Coronary artery (tissue), 2 donors: ENCODE data around the gene TPRN.

Source experiments
- DNase-seq: peaks from one replicate; pipeline ENCODE4 v3.0.0-alpha.2; 2017; ENCODE audit warnings: low spot score
- H3K27ac ChIP-seq, 2 donors: fragments of 200-600 bp; sonication (generic); one replicate each; pipeline ENCODE4 v1.5.1; 2016 to 2019
- H3K4me3 ChIP-seq: fragments of 200-600 bp; sonication (generic); 2 replicates; pipeline ENCODE4 v1.5.1; 2016; ENCODE audit warnings: mild to moderate bottlenecking, moderate library complexity
- TF ChIP-seq, protein P1 (sequence below): fragments of 200-600 bp; sonication (generic); IDR thresholded peaks from one replicate; pipeline ENCODE4 v1.5.1; 2019; ENCODE audit warnings: antibody characterized with exemption

The TPRN gene

DNA sequence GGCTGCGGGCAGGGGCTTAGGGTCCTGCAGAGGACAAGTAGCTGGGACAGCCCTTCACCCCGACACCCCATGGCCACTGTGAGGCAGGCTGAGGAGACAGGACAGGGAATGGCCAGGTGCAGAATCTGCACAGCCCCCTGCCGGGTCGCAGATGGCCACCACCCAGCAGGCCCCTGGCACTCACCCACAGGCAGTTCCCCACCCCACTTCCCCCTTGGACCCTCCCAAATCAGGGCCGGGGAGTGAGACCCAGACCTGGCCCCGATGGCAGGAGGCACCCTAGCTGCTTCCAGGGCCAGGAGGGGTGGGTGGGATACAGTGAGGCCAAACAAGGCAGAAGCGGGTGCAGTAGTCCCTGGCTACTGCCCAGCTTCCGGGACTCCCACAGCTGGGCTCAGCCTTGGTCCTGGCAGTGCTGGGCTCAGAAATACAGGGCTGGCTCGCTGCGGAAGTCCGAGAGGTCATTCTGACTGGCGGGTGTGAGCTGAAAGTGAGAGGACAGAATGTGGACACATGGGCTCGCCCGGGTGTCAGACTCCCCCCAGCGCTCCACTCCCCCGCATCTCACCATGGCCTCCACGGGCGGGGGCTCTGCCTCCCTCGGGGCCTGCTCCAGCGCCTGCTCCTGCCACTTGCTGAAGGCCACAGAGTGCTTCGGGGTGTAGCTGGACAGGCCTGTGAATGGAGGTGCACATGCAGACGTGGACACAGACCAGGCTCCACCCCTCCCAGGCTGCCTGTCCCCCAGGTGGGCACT is 8.7 kb downstream of the TPRN start:
- no peak for DNase-seq
- H3K27ac ChIP-seq = peak overlapping the region in 1 of 2 donors; percentile 1
- TF ChIP-seq, protein P1, sequence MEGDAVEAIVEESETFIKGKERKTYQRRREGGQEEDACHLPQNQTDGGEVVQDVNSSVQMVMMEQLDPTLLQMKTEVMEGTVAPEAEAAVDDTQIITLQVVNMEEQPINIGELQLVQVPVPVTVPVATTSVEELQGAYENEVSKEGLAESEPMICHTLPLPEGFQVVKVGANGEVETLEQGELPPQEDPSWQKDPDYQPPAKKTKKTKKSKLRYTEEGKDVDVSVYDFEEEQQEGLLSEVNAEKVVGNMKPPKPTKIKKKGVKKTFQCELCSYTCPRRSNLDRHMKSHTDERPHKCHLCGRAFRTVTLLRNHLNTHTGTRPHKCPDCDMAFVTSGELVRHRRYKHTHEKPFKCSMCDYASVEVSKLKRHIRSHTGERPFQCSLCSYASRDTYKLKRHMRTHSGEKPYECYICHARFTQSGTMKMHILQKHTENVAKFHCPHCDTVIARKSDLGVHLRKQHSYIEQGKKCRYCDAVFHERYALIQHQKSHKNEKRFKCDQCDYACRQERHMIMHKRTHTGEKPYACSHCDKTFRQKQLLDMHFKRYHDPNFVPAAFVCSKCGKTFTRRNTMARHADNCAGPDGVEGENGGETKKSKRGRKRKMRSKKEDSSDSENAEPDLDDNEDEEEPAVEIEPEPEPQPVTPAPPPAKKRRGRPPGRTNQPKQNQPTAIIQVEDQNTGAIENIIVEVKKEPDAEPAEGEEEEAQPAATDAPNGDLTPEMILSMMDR = no peak
- H3K4me3 ChIP-seq = no peak overlapping the region

DNA sequence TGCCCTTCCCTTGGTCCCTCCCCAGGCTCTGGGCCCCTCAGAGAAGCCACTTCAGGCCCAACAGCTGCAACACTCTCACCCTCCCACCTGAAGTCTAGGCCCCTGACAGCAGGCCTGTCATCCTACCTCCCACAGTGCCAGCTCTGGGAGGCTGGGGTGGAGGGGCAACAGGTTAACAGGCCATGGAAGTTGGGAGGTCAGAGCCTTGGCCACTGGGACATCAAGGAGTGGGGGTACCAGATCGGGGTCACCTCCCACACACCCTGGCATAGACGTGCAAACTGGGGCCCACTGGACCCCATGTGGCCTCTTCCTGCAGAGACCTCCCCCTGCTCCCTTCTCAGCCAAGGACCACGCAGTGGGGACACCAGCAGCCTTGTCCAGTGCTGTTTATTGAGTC is 9.3 kb downstream of the TPRN start:
- no peak overlapping the region for H3K27ac ChIP-seq
- TF ChIP-seq, protein P1 = no peak
- DNase-seq = no peak
- H3K4me3 ChIP-seq = no peak overlapping the region

DNA sequence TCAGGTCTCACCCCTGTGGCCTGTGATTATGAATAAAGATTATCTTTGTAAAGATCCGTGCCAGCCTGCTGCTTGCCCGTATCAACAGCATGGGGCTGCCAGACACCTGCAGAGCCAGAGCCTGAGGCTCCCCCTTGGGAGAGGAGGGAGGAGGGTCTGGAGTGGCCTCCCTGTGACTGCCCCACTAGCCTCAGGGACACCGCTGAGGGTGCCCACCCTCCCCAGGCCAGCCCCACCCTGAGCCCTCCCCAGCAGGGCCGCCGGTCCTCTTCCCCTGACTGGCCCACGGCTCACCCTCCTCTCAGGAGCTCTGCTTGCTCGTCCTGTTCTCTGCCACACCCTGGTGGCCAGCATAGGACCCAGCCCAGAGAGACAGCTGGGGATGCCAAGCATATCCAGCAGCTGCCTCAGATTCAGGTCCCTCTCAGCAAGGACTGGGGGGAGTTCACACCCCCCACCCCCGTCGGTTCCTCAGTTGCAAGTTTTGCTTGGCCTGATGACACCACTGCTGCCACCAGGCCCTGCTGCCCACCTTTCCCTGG is 10.2 kb downstream of the TPRN start:
- Histone ChIP-seq H3K4me3 (no peak overlapping the region), H3K27ac (peak overlapping the region in 1 of 2 donors; percentile 98)
- no peak for DNase-seq
- TF ChIP-seq, protein P1 = no peak

DNA sequence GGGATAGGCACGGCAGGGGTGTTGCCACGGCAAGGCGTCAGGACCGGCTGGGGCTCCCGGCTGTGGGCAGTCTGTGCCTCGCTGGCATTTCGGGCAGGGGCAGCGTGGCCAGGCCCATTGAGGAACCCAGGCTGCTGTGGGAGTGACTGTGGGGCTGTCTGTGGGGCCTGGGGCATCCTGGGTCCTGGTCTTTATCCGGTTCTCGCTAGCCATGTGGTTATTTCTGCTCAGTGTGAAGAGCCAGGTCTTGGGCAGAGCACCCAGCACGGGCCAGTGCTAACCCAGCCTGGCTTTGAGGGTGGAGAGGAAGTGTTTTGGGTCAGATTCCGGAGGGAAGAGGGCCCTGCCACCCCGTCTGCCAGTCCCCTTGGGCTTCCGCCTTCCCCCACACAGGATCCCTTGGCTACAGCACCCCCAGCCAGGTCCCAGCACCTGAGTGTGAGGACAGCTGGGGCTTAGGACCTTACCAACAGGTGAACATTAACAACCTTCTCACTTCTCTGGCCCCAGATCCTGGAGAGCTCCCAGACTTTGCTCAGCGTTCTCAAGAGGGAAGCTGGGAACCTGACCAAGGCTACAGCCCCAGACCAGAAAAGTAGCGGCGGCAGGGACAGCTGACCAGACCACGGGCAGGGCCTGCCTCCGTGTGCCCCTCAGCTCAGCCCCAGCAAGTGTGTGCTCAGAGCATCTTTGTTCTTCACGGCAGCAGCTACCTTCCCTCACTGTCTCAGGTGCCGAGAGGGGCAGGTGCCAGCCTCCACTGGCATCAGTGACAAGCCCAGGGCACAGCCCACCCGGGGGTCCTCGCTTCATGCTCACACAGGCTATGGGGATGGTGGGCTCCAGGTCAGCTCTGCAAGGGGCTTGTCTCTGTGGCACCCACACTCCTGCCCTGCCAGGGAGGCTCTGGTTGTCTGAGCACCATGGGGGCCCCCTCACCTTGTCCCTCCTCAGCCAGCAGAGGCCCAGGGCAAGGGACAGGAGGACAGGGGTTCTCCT is 10.9 kb downstream of the TPRN start:
- TF ChIP-seq, protein P1 = no peak
- H3K27ac ChIP-seq = peak overlapping the region; percentile 83 to 98
- DNase-seq = no peak

DNA sequence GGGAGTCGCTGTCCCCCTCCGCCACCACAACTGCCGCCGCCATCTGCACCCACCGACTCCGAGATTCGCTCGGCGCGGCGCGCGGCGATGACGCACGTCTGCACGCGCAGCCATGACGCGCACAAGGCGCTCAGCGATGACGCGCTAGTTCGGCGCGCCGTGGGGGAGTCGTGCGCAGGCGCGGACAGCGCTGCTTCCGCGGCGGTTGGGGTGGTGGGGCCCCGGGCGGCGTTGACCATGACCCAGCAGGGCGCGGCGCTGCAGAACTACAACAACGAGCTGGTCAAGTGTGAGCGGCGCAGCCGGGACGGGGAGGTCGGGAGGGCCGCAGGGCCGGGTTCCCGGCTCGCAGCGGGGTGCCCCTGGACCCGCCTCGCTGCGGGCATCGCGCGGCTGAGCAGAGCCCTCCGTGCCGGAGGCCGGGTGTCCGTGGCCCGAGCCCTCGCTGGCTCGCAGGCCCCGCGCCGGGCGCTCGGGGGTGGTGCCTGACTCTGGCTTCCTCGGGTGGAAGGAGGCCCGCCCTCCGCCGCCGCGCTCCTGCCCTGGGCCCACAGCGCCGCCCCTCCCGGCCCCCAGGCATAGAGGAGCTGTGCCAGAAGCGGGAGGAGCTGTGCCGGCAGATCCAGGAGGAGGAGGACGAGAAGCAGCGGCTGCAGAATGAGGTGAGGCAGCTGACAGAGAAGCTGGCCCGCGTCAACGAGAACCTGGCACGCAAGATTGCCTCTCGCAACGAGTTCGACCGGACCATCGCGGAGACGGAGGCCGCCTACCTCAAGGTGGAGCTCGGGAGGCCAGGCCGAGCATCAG is 11.8 kb downstream of the TPRN start, which contains the start of the genes ANAPC2 and SSNA1:
ANAPC2 (minus strand) TSS at position 71 of the 807 bp plus-strand sequence; CDS start at position 43, 28 bp downstream.
SSNA1 (plus strand) TSS at position 187 of the 807 bp plus-strand sequence; CDS start at position 238, 51 bp downstream.
- TF ChIP-seq, protein P1 = no peak
- H3K27ac ChIP-seq = peak within 1 kb of the TSS; percentile 83 to 98
- H3K4me3 ChIP-seq = peak within 1 kb of the TSS; percentile 93
- DNase-seq = peak; percentile 92

More for the DNA sequence above, 10.9 kb downstream of the TPRN start:
- H3K4me3 ChIP-seq = peak overlapping the region; percentile 93

DNA sequence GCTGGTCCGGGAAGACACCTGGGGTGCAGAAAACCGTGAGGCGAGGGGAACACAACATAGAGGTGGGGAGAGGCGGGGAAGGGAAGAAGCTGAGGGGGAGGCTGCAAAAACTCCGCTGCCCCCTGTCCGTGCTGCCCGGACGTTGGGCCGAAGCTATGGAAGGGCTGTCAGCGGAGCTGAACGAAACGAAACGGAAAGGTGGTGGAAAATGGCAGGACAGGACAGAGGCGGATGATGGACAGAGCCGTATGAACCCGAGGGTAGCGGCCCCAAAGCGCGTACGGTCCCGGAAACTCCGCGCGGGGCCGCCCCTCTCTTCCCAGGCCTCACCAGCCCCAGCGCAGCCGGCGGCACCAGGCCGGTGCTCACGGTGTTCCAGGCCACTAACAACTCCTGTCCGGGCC is 12.5 kb downstream of the TPRN start:
- H3K4me3 ChIP-seq = peak overlapping the region; percentile 93
- no peak for DNase-seq
- TF ChIP-seq, protein P1 = no peak
- peak overlapping the region; percentile 83 to 98 for H3K27ac ChIP-seq
